ENCODE results near the gene PPAN.

PPAN gene

GRCh38 chr19:10118960-10119359 is 12.8 kb downstream of the PPAN start:
- no peak for DNase-seq (ENCODE audit: low read depth)

GRCh38 chr19:10120538-10121189 is 14.5 kb downstream of the PPAN start:
- DNase-seq (ENCODE audit: low read depth): no peak
- no peak for TF ChIP-seq CTCF (conservative IDR thresholded peaks at IDR 0.05; ENCODE audit: low read depth, low read length)
- no peak overlapping the region for H3K4me3 ChIP-seq (ENCODE audit: low read length)

More at GRCh38 chr19:10118960-10119359, 12.8 kb downstream of the PPAN start:
- H3K4me3 ChIP-seq (ENCODE audit: low read length): peak overlapping the region; percentile 96
- TF ChIP-seq CTCF (conservative IDR thresholded peaks at IDR 0.05; ENCODE audit: low read depth, low read length): no peak

- DNase-seq (ENCODE audit: low read depth): no peak
- no peak overlapping the region for H3K4me3 ChIP-seq (ENCODE audit: low read length)
- no peak for TF ChIP-seq CTCF (conservative IDR thresholded peaks at IDR 0.05; ENCODE audit: low read depth, low read length)
These were observed 15.9 kb downstream of the PPAN start for GRCh38 chr19:10122045-10122444.

- no peak overlapping the region for H3K4me3 ChIP-seq (ENCODE audit: low read length)
- no peak for DNase-seq (ENCODE audit: low read depth)
- TF ChIP-seq CTCF (conservative IDR thresholded peaks at IDR 0.05; ENCODE audit: low read depth, low read length): no peak
These were observed 18.3 kb downstream of the PPAN start for GRCh38 chr19:10124429-10124828.

- DNase-seq (ENCODE audit: low read depth): no peak
- no peak overlapping the region for H3K4me3 ChIP-seq (ENCODE audit: low read length)
- TF ChIP-seq CTCF (conservative IDR thresholded peaks at IDR 0.05; ENCODE audit: low read depth, low read length): no peak
These were observed 20.1 kb downstream of the PPAN start for GRCh38 chr19:10126213-10126639.

GRCh38 chr19:10132905-10133304 is 26.7 kb downstream of the PPAN start:
- TF ChIP-seq CTCF (conservative IDR thresholded peaks at IDR 0.05; ENCODE audit: low read depth, low read length): no peak
- H3K4me3 ChIP-seq (ENCODE audit: low read length): no peak overlapping the region

GRCh38 chr19:10133596-10133995 is 27.4 kb downstream of the PPAN start:
- no peak for TF ChIP-seq CTCF (conservative IDR thresholded peaks at IDR 0.05; ENCODE audit: low read depth, low read length)
- DNase-seq (ENCODE audit: low read depth): no peak
- no peak overlapping the region for H3K4me3 ChIP-seq (ENCODE audit: low read length)

More at GRCh38 chr19:10132905-10133304, 26.7 kb downstream of the PPAN start:
- no peak for DNase-seq (ENCODE audit: low read depth)

Measured in retinal pigment epithelial cell (primary cell).